ENCODE measurements around the gene ARNT2.

GRCh38 chr15:80618685-80619400 lies 214.7 kb downstream of the ARNT2 start:
- TF ChIP-seq, protein P1, sequence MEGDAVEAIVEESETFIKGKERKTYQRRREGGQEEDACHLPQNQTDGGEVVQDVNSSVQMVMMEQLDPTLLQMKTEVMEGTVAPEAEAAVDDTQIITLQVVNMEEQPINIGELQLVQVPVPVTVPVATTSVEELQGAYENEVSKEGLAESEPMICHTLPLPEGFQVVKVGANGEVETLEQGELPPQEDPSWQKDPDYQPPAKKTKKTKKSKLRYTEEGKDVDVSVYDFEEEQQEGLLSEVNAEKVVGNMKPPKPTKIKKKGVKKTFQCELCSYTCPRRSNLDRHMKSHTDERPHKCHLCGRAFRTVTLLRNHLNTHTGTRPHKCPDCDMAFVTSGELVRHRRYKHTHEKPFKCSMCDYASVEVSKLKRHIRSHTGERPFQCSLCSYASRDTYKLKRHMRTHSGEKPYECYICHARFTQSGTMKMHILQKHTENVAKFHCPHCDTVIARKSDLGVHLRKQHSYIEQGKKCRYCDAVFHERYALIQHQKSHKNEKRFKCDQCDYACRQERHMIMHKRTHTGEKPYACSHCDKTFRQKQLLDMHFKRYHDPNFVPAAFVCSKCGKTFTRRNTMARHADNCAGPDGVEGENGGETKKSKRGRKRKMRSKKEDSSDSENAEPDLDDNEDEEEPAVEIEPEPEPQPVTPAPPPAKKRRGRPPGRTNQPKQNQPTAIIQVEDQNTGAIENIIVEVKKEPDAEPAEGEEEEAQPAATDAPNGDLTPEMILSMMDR (conservative IDR thresholded peaks at IDR 0.05 in 1 of 2, IDR thresholded peaks at IDR 0.05 in 1 of 2; ENCODE audit: low read depth in 1 of 2, low read length in 2 of 2), result no peak
- TF ChIP-seq EZH2 (IDR thresholded peaks at IDR 0.05; ENCODE audit: low read length, missing control alignments), result no peak
